Measurements from ENCODE around the gene XNDC1N.

Gene XNDC1N

DNA sequence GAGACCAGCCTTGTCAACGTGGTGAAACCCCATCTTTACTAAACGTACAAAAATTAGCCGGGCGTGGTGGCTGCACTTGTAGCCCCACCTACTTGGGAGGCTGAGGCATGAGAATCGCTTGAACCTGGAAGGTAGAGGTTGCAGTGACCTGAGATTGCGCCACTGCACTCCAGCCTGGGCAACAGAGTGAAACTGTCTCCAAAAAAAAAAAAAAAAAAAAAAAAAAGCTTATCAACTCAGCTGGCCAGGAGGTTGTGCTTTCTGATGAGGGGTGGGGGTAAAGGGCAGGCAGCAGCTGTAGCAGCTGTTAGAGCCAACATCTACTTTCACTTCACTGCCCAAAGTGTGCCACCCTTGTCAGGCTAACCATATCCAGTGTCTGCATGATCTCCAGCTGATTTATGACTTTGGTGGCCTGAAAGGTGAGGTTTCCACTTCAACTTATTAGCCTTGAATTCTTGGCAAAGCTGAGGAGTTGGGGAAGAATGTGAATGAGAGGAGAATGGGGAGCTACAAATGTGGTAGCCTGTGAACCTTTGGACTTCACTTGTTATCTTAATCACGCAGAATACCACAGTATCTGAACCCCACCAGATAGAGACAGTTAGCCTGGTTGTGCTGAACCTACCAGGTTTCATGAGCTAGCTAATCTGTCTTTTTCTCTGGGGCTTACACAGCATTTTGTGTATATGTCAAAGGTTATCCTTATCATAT is 20.1 kb upstream of the XNDC1N start:
- no peak for DNase-seq
- Mint-ChIP-seq H3K27ac (peak overlapping the region; percentile 89), H3K4me3 (no peak overlapping the region), H3K36me3 (ENCODE audit: low read depth) (peaks cover 32% of the 10 kb centered on the region), H3K4me1 (peaks cover 29% of the 10 kb centered on the region), H3K9me3 (no peaks in the 10 kb centered on the region), H3K27me3 (ENCODE audit: low read depth, poor library complexity) (peaks cover under 1% of the 10 kb centered on the region)
- TF ChIP-seq, protein P1, sequence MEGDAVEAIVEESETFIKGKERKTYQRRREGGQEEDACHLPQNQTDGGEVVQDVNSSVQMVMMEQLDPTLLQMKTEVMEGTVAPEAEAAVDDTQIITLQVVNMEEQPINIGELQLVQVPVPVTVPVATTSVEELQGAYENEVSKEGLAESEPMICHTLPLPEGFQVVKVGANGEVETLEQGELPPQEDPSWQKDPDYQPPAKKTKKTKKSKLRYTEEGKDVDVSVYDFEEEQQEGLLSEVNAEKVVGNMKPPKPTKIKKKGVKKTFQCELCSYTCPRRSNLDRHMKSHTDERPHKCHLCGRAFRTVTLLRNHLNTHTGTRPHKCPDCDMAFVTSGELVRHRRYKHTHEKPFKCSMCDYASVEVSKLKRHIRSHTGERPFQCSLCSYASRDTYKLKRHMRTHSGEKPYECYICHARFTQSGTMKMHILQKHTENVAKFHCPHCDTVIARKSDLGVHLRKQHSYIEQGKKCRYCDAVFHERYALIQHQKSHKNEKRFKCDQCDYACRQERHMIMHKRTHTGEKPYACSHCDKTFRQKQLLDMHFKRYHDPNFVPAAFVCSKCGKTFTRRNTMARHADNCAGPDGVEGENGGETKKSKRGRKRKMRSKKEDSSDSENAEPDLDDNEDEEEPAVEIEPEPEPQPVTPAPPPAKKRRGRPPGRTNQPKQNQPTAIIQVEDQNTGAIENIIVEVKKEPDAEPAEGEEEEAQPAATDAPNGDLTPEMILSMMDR (IDR thresholded peaks at IDR 0.05): no peak

DNA sequence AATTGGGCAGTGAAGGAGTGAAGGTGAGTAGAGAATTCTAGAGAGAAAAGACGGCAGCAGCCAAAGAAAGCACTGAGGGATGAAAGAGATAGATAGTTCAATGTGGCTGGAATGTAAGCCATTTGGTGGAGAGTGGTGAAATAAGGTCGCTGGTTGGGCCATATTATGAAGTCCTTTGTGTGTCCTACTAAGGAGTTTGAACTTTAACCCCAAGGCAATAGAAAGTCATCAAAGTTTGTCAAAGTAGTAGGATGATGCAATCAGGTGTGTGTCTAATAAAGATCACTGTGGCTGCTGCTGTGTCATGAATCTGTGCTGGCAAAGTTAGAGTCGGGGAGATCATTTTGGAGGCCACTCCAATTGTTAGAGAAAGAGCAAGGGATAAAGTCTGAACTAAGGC is 19.1 kb upstream of the XNDC1N start:
- no peak overlapping the region for H3K4me3 Mint-ChIP-seq
- TF ChIP-seq, protein P1 (IDR thresholded peaks at IDR 0.05): no peak
- H3K27me3 Mint-ChIP-seq (ENCODE audit: low read depth, poor library complexity): no peaks in the 10 kb centered on the region
- peak overlapping the region; percentile 83 for H3K27ac Mint-ChIP-seq
- DNase-seq: no peak
- peaks cover 32% of the 10 kb centered on the region for H3K36me3 Mint-ChIP-seq (ENCODE audit: low read depth)
- peaks cover 30% of the 10 kb centered on the region for H3K4me1 Mint-ChIP-seq
- no peaks in the 10 kb centered on the region for H3K9me3 Mint-ChIP-seq

DNA sequence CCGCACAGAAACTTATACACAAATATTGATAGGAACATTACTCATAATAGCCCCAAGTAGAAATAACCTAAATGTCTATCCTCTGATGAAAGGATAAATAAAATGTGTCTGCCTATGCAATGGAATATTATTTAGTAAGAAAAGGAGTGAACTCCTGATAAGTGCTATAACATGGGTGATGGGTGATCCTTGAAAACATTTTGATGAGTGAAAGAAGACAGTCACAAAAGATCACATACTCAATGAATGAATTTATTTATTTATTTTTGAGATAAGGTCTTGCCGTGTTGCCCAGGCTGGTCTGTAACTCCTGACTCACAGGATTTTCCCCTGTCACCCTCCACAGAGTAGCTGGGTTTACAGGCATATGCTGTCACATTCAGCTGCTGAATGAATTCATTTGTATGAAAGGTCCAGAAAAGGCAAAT is 17.8 kb upstream of the XNDC1N start:
- Mint-ChIP-seq H3K4me3 (no peak overlapping the region), H3K27ac (peak overlapping the region; percentile 23), H3K4me1 (peaks cover 30% of the 10 kb centered on the region), H3K36me3 (ENCODE audit: low read depth) (peaks cover 25% of the 10 kb centered on the region), H3K9me3 (no peaks in the 10 kb centered on the region), H3K27me3 (ENCODE audit: low read depth, poor library complexity) (no peaks in the 10 kb centered on the region)
- TF ChIP-seq, protein P1 (IDR thresholded peaks at IDR 0.05): no peak
- no peak for DNase-seq

DNA sequence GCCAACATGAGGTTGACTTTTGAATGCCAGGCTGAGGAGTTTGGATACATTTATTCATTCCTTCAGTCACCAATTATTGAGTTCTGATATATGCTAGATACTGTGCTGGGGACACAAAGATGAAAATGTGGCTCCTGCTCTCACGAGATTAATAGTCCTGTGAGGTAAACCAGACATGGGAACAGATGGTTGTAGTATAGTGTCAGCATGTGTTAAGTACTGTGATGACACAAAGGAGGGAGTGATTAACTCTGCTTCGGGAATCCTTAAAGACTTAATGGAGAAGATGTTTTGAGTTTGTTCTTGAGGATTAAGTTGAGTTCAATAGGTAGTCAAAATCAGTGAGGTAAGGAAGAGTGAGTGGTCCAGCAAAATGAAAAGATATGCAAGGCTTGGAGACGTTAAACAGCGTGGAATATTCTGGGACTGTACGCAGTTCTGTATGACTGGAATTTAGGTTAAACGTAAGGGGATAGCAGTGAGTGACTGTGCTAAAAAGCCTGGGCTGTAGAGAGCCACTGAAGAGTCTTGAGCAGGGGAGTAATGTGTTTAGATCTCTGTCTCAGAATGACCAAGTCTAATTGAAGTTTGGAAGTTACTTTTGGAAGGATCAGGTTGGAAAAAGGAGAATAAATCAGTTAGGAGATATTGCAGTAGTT is 12.3 kb upstream of the XNDC1N start:
- no peak overlapping the region for H3K4me3 Mint-ChIP-seq
- no peaks in the 10 kb centered on the region for H3K27me3 Mint-ChIP-seq (ENCODE audit: low read depth, poor library complexity)
- H3K9me3 Mint-ChIP-seq: no peaks in the 10 kb centered on the region
- H3K4me1 Mint-ChIP-seq: peaks cover 5% of the 10 kb centered on the region
- H3K36me3 Mint-ChIP-seq (ENCODE audit: low read depth): peaks cover 4% of the 10 kb centered on the region
- DNase-seq: no peak
- TF ChIP-seq, protein P1 (IDR thresholded peaks at IDR 0.05): no peak
- H3K27ac Mint-ChIP-seq: no peak overlapping the region

DNA sequence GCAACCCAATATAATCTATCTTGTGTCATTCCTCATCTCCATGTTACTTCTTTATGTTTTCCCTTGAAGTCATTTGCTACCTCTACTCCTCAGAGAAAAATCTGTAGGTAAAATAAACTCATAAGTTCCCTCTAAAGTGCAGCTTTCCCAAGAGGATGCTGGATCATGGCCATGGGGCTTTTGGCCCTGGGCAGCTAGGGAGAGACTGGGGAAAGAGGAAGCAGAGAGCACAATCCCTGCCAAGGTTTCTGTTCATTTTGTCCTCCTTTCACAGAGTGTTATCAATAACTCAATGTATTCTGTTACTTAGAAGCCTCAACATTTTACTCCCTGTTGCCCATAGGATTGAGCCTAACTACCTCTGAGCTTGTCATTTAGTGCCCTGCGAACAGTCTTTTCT is 9.4 kb upstream of the XNDC1N start:
- no peaks in the 10 kb centered on the region for H3K36me3 Mint-ChIP-seq (ENCODE audit: low read depth)
- no peak overlapping the region for H3K4me3 Mint-ChIP-seq
- TF ChIP-seq, protein P1 (IDR thresholded peaks at IDR 0.05): no peak
- peaks cover under 1% of the 10 kb centered on the region for H3K4me1 Mint-ChIP-seq
- no peaks in the 10 kb centered on the region for H3K27me3 Mint-ChIP-seq (ENCODE audit: low read depth, poor library complexity)
- peak overlapping the region; percentile 50 for H3K27ac Mint-ChIP-seq
- no peaks in the 10 kb centered on the region for H3K9me3 Mint-ChIP-seq
- no peak for DNase-seq
